SU-DHL-6 (cell line): Measurements from ENCODE around the gene TOGARAM2.

Source experiments
- H2AFZ ChIP-seq: fragments of 200-600 bp; sonication (generic); 2 replicates; pipeline ENCODE4 v1.6.1; 2014; ENCODE audit warnings: low read depth, mild to moderate bottlenecking, moderate library complexity, mixed read lengths, antibody characterized with exemption, low read length; ENCODE audit not compliant: severe bottlenecking
- H3F3A ChIP-seq: fragments of 200-600 bp; shearing (Covaris generic); 2 replicates; pipeline ENCODE4 v1.6.0; 2016; ENCODE audit warnings: antibody characterized with exemption, mild to moderate bottlenecking; ENCODE audit not compliant: insufficient read depth
- H3K27ac ChIP-seq: fragments of 200-600 bp; sonication (generic); 2 replicates; pipeline ENCODE4 v1.5.1; 2016; ENCODE audit warnings: low read depth, mild to moderate bottlenecking, low read length, moderate library complexity, mixed read lengths
- H3K27me3 ChIP-seq: fragments of 200-600 bp; sonication (generic), shearing (Covaris generic); 2 replicates; pipeline ENCODE4 v1.6.0; 2014; ENCODE audit warnings: mild to moderate bottlenecking, low read length
- H3K36me3 ChIP-seq: fragments of 200-600 bp; sonication (generic); 2 replicates; pipeline ENCODE4 v1.6.1; 2014; ENCODE audit warnings: mild to moderate bottlenecking, low read length, mixed read lengths
- H3K4me2 ChIP-seq: fragments of 300-600, 200-600 bp; shearing (Covaris generic), sonication (generic); 2 replicates; pipeline ENCODE4 v1.6.0; 2014; ENCODE audit warnings: low read length, low read depth, mild to moderate bottlenecking; ENCODE audit not compliant: poor library complexity, severe bottlenecking
- H3K4me3 ChIP-seq: fragments of 200-600 bp; sonication (generic); 2 replicates; pipeline ENCODE4 v1.5.1; 2014; ENCODE audit warnings: antibody characterized with exemption, low read length, mild to moderate bottlenecking, mixed read lengths; ENCODE audit not compliant: insufficient read depth, poor library complexity, severe bottlenecking
- H3K79me2 ChIP-seq: fragments of 200-600 bp; sonication (generic); 2 replicates; pipeline ENCODE4 v1.6.1; 2014; ENCODE audit warnings: mild to moderate bottlenecking, low read length, moderate library complexity; ENCODE audit not compliant: insufficient read depth
- H3K9ac ChIP-seq: fragments of 200-600 bp; sonication (generic); 2 replicates; pipeline ENCODE4 v1.7.0; 2014; ENCODE audit warnings: mild to moderate bottlenecking, low read length
- H3K9me2 ChIP-seq: fragments of 200-600 bp; sonication (generic); replicated peaks from 2 replicates; pipeline ENCODE4 v1.6.1; 2014; ENCODE audit warnings: low read length; ENCODE audit not compliant: insufficient read depth
- H3K9me3 ChIP-seq: fragments of 200-600 bp; sonication (generic); 2 replicates; pipeline ENCODE4 v1.6.1; 2014; ENCODE audit warnings: low read length, mixed read lengths; ENCODE audit not compliant: insufficient read depth
- H4K20me1 ChIP-seq: fragments of 200-600 bp; sonication (generic); 2 replicates; pipeline ENCODE4 v1.6.1; 2014; ENCODE audit warnings: low read depth, mild to moderate bottlenecking, antibody characterized with exemption, low read length, moderate library complexity, mixed read lengths
- EZH2phosphoT487 ChIP-seq: fragments of 200-600 bp; sonication (generic), shearing (Covaris generic); conservative IDR thresholded peaks from 2 replicates; pipeline ENCODE4 v1.6.1; 2018; ENCODE audit warnings: mild to moderate bottlenecking, antibody characterized with exemption, low read length, moderate library complexity, mixed read lengths
- TF ChIP-seq, protein P1 (sequence below): fragments of 200-600 bp; sonication (generic); IDR thresholded peaks from one replicate; pipeline ENCODE4 v1.5.1; 2017; ENCODE audit warnings: antibody characterized with exemption, mild to moderate bottlenecking, low read length, moderate library complexity; ENCODE audit not compliant: insufficient read depth, poor library complexity, severe bottlenecking

TOGARAM2 gene

GRCh38 chr2:29033172-29033571, 52.1 kb downstream of the TOGARAM2 start:
- no peaks in the 10 kb centered on the region for H3K27me3 ChIP-seq
- H3K9ac ChIP-seq: no peak overlapping the region
- no peak overlapping the region for H3K4me3 ChIP-seq
- no peaks in the 10 kb centered on the region for H3K9me3 ChIP-seq
- no peak overlapping the region for H3K4me2 ChIP-seq
- H3K27ac ChIP-seq: no peak overlapping the region
- H3F3A ChIP-seq: no peaks in the 10 kb centered on the region
- no peaks in the 10 kb centered on the region for H3K9me2 ChIP-seq
- no peaks in the 10 kb centered on the region for H3K36me3 ChIP-seq
- no peaks in the 10 kb centered on the region for H3K79me2 ChIP-seq
- TF ChIP-seq, protein P1, sequence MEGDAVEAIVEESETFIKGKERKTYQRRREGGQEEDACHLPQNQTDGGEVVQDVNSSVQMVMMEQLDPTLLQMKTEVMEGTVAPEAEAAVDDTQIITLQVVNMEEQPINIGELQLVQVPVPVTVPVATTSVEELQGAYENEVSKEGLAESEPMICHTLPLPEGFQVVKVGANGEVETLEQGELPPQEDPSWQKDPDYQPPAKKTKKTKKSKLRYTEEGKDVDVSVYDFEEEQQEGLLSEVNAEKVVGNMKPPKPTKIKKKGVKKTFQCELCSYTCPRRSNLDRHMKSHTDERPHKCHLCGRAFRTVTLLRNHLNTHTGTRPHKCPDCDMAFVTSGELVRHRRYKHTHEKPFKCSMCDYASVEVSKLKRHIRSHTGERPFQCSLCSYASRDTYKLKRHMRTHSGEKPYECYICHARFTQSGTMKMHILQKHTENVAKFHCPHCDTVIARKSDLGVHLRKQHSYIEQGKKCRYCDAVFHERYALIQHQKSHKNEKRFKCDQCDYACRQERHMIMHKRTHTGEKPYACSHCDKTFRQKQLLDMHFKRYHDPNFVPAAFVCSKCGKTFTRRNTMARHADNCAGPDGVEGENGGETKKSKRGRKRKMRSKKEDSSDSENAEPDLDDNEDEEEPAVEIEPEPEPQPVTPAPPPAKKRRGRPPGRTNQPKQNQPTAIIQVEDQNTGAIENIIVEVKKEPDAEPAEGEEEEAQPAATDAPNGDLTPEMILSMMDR: no peak
- no peak for TF ChIP-seq EZH2phosphoT487
- no peak overlapping the region for H2AFZ ChIP-seq
- no peaks in the 10 kb centered on the region for H4K20me1 ChIP-seq

- Histone ChIP-seq H3K4me2 (no peak overlapping the region), H3K27ac (no peak overlapping the region), H3K4me3 (no peak overlapping the region), H3K27me3 (no peaks in the 10 kb centered on the region), H3K36me3 (no peaks in the 10 kb centered on the region), H3K79me2 (no peaks in the 10 kb centered on the region), H4K20me1 (no peaks in the 10 kb centered on the region), H3F3A (no peaks in the 10 kb centered on the region), H3K9ac (no peak overlapping the region), H3K9me3 (no peaks in the 10 kb centered on the region), H2AFZ (no peak overlapping the region), H3K9me2 (no peaks in the 10 kb centered on the region)
- TF ChIP-seq EZH2phosphoT487: no peak
- TF ChIP-seq, protein P1: no peak
Measured at GRCh38 chr2:29033656-29034055, 52.6 kb downstream of the TOGARAM2 start.

DNA sequence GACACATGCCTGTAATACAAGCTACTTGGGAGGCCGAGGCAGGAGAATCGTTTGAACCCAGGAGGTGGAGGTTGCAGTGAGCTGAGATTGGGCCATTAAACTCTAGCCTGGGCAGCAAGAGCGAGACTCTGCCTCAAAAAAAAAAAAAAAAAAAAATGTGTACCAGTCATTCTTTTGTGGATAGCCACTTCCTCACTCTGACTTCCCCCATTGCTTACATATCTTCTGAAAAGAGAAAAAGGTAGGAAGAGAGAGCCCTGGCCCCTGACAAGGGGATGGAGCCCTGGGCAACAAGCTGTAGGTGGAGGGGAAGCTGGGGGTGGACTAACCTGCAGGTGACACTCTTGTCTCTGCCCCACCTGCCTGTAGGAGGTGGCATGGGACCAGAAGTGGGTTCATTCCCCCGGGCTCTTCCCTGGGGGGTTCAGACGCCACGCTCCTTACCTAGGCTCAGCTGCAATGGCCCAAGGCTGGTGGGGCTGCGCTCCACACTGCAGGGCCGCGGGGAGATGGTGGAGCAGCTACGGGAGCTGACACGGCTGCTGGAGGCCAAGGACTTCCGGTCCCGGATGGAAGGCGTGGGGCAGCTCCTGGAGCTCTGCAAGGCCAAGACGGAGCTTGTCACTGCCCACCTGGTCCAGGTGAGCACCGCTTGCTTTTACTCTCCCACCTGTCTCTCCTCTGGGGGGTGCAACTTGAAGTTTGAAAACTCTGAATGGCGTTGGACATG, 54.1 kb downstream of the TOGARAM2 start:
- H4K20me1 ChIP-seq: no peaks in the 10 kb centered on the region
- no peaks in the 10 kb centered on the region for H3F3A ChIP-seq
- H3K36me3 ChIP-seq: no peaks in the 10 kb centered on the region
- no peak overlapping the region for H2AFZ ChIP-seq
- no peak overlapping the region for H3K27ac ChIP-seq
- H3K9ac ChIP-seq: no peak overlapping the region
- TF ChIP-seq, protein P1: no peak
- no peak for TF ChIP-seq EZH2phosphoT487
- H3K4me2 ChIP-seq: no peak overlapping the region
- no peaks in the 10 kb centered on the region for H3K27me3 ChIP-seq
- H3K4me3 ChIP-seq: no peak overlapping the region
- H3K79me2 ChIP-seq: no peaks in the 10 kb centered on the region
- no peaks in the 10 kb centered on the region for H3K9me2 ChIP-seq
- H3K9me3 ChIP-seq: no peaks in the 10 kb centered on the region
